Kidney epithelial cell (primary cell): Measurements from ENCODE around the gene ENTPD2. TPM values are rescaled to one million over a fixed set of nuclear protein-coding genes. Genes with fewer than 3 reads are reported as not detected.
"Not testable (repeated sequence)": the region's sequence is repeated elsewhere in the genome, so short reads cannot be mapped to it uniquely, and the experiment has no call there.

Experiments used
- DNase-seq: peaks from one replicate; pipeline ENCODE4 v3.0.0-alpha.2; 2010; ENCODE audit warnings: low read depth
- H3K27me3 ChIP-seq: 2 replicates; pipeline ENCODE4 v1.6.0; 2011; ENCODE audit warnings: low read length; ENCODE audit not compliant: control insufficient read depth, insufficient read depth
- H3K36me3 ChIP-seq: 2 replicates; pipeline ENCODE4 v1.5.1; 2011; ENCODE audit warnings: low read length; ENCODE audit not compliant: control insufficient read depth, insufficient read depth
- H3K4me3 ChIP-seq: 2 replicates; pipeline ENCODE4 v1.5.1; 2011; ENCODE audit warnings: low read depth, mild to moderate bottlenecking, control low read depth, low read length
- total RNA-seq: library from RNA; depleted of rRNA; stranded (reverse); fragments of >200 nt; gene quantifications from 2 replicates; pipeline ENCODE4 v1.2.3, GENCODE V29; 2015
- TF ChIP-seq, protein P1 (sequence below): IDR thresholded peaks from 2 replicates; pipeline ENCODE4 v1.5.1; 2011; ENCODE audit warnings: mild to moderate bottlenecking, moderate library complexity, low read length, control low read depth, inconsistent platforms; ENCODE audit not compliant: insufficient read depth, poor library complexity, severe bottlenecking

Gene ENTPD2
- total RNA-seq, 1 donor from 2014 or later: 0.21 TPM

DNA sequence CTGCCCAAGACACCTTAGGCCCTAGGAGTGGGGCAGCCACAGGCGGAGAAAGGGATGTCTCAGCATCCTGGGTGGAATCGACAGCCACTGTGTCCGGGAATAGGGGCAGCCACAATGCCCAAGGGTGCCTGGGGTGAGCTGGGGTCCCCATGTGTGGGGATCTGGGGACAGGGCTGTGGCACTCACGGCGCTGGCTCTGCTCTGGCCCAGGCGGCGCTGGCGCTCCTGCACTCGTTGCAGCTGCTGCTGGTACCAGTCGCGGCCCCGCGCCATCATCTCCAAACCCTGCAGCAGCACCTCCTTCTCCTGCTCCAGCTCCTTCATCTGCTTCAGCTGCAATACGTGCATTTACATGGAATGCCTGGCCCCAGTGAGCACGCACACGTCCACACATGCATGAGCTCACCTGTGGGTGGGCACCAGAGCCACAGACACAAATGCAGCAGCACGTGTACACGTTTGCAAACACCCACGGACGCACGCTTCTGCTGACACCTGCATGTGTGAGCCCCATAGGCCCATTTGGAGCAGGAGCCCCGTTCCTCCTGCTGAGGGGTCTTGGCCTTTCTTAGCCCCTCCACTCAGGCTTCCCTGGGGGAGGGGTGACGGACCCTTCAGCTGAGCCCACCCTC lies 11.6 kb upstream of the ENTPD2 start:
- H3K36me3 ChIP-seq: no peaks in the 10 kb centered on the region
- no peak for DNase-seq
- H3K27me3 ChIP-seq: no peaks in the 10 kb centered on the region
- no peak overlapping the region for H3K4me3 ChIP-seq
- TF ChIP-seq, protein P1, sequence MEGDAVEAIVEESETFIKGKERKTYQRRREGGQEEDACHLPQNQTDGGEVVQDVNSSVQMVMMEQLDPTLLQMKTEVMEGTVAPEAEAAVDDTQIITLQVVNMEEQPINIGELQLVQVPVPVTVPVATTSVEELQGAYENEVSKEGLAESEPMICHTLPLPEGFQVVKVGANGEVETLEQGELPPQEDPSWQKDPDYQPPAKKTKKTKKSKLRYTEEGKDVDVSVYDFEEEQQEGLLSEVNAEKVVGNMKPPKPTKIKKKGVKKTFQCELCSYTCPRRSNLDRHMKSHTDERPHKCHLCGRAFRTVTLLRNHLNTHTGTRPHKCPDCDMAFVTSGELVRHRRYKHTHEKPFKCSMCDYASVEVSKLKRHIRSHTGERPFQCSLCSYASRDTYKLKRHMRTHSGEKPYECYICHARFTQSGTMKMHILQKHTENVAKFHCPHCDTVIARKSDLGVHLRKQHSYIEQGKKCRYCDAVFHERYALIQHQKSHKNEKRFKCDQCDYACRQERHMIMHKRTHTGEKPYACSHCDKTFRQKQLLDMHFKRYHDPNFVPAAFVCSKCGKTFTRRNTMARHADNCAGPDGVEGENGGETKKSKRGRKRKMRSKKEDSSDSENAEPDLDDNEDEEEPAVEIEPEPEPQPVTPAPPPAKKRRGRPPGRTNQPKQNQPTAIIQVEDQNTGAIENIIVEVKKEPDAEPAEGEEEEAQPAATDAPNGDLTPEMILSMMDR: no peak

DNA sequence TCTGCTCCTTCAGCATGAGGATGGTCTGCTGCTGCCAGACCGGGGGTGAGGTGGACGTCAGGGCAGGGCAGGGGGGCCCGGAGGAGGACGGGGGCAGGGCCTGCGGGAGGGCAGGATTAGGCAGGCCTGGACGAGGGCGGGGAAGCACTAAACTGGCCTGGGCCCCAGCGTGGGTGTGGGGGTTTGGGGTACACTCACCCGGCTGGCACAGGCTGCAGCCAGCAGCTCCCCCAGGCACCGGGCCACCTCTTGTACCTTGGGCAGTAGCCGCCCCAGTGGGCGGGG lies 11.0 kb upstream of the ENTPD2 start:
- no peaks in the 10 kb centered on the region for H3K36me3 ChIP-seq
- no peak for DNase-seq

DNA sequence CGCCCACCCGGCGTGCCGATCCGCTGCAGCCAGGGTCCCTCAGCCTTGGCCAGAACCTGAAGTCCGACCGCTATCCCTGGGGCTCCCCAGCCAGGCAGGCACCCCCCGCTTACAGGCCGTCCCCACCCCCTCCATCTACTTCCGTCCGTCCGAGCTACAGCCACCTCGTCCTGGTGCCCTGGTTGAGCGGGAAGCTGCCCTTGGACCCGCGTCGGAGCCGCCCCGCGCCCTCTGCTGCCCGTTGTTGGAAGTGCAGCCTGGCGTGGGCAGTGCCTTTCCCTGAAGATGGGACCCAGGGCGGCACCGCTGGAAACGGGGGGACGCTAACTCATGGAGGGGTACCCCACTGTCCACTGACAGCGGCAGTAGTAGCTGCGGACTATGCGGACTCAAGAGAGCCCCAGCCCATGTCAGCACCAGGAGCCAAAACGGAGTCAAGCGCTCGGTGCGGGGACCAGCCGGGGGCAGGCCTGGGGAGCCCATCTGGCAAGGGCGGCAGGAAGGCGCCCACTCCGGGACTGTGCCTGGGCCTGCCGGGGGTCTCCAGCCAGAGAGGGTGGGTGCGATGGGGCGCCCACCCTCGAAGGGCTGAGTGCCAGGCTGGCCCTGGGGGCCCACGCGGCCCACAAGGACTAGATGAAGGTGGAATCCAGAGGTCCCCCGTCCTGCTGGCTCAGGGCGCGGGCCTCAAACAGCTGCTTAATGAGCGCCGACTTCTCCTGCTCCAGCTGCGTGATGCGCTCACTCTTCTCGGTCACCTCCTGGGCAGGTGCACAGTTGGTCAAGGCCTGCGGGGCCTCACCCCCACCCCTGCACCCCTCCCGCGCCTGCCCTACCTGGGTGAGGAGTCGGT lies 10.4 kb upstream of the ENTPD2 start:
- H3K27me3 ChIP-seq: no peaks in the 10 kb centered on the region
- DNase-seq: no peak
- TF ChIP-seq, protein P1: peak; percentile 94

More for the DNA sequence above, 11.0 kb upstream of the ENTPD2 start:
- Histone ChIP-seq H3K4me3 (no peak overlapping the region), H3K27me3 (no peaks in the 10 kb centered on the region)
- TF ChIP-seq, protein P1: no peak

DNA sequence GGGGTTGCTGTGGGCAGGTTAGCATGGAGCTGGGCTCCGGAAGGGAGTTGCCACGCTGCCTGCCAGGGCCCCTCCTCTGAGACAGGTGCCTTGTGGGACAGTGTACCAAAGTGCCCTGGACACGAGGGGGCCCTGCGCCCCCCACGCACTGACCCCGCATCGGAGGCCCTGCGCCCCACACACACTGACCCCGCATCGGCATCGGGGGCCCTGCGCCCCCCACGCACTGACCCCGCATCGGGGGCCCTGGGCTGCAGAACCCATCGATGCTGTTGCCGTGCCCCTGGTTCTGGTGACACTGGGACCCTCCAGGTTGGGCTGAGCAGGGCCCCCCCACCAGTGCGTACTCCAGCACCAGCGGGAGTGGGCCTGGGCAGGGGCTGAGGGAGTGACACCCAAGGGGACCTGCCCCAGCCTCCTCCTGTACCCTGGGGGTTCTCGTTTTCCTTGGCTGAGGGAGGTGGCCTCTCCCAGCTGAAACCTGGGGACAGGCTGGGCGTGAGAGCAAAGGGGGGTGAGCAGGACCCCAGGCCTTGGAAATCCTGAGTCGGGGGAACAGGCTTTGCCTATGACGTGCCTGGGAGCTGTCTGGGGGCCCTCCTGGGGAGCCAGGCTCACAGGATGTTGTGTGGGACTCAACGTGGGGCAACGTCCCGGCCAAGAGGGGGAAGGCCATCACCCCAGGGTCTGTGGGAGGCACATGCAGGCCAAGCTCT lies 9.6 kb upstream of the ENTPD2 start:
- DNase-seq: no peak
- no peaks in the 10 kb centered on the region for H3K36me3 ChIP-seq
- TF ChIP-seq, protein P1: no peak
- H3K4me3 ChIP-seq: no peak overlapping the region
- no peaks in the 10 kb centered on the region for H3K27me3 ChIP-seq

More for the DNA sequence above, 10.4 kb upstream of the ENTPD2 start:
- Histone ChIP-seq H3K4me3 (no peak overlapping the region), H3K36me3 (no peaks in the 10 kb centered on the region)

DNA sequence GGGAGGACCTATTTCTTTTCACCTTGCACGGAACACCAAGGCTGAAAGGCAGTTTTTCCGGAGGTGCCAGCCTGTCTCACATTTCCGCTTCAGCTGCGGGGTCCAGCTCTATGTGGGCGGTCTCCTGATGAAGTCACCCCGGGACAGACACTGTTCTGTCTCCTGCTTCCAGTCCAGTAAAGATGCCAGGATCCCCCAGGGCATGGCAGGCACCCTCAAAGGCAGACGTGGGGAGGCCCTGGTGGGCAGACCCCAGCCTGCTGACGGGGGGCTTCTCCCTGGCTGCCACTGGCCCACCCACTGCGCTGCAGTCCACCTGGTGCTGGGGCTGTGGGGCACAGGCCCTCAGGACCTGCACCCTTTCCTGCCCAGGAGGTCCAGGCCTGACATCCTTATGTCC lies 8.9 kb upstream of the ENTPD2 start:
- DNase-seq, H3K36me3 ChIP-seq, H3K4me3 ChIP-seq, H3K27me3 ChIP-seq: not testable (repeated sequence)

DNA sequence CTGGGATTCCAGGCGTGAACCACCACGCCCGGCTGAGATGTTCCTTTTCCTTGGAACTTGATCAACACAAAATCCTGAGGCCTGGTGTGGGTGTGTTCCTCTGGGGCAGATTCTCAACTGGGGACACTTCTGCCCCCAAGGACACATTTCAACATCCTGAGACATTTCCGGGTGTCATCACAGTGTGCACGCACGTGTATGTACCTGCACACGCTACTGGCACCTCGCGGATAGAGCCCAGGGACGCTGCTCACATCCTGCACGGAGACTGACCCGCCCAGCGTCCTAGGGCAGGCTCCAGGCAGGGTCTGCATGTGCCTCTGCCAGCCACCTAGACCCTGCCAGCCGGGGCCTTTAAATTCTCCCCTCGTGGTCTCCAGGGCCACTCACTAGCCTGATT lies 8.5 kb upstream of the ENTPD2 start:
- TF ChIP-seq, protein P1: no peak

More for the DNA sequence above, 8.5 kb upstream of the ENTPD2 start:
- no peak for DNase-seq
- no peaks in the 10 kb centered on the region for H3K36me3 ChIP-seq
- H3K4me3 ChIP-seq: no peak overlapping the region
- no peaks in the 10 kb centered on the region for H3K27me3 ChIP-seq
